Naive B cell (primary cell): Measurements from ENCODE around the gene RASL10A. TPM values are rescaled to one million over a fixed set of nuclear protein-coding genes. Genes with fewer than 3 reads are reported as not detected.

ENCODE experiments used
- ATAC-seq, 2 donors: fragments of 150-1000 bp; cut with Tn5 transposase; 2 replicates each; pipeline ENCODE4 v1.10.0; 2021; ENCODE audit warnings: low read depth in 2 of 2, mild to moderate bottlenecking in 2 of 2, moderate library complexity in 2 of 2
- DNase-seq: peaks from one replicate; pipeline ENCODE4 v3.0.0; 2022
- H3K27ac Mint-ChIP-seq, 6 donors: one replicate each; pipeline ENCODE4 v1.8.0; 2020 to 2022; ENCODE audit warnings: mild to moderate bottlenecking in 6 of 6, mixed read lengths in 6 of 6, moderate library complexity in 5 of 6, inconsistent platforms in 2 of 6
- H3K27me3 Mint-ChIP-seq, 3 donors: one replicate each; pipeline ENCODE4 v1.8.0; 2021 to 2022; ENCODE audit warnings: mixed read lengths in 3 of 3, mild to moderate bottlenecking in 1 of 3
- H3K36me3 Mint-ChIP-seq, 2 donors: one replicate each; pipeline ENCODE4 v1.8.0; 2020 to 2022; ENCODE audit warnings: mixed read lengths in 2 of 2, inconsistent platforms in 1 of 2, mild to moderate bottlenecking in 1 of 2
- H3K4me1 Mint-ChIP-seq, 3 donors: one replicate each; pipeline ENCODE4 v1.8.0; 2020 to 2022; ENCODE audit warnings: mixed read lengths in 3 of 3, inconsistent platforms in 1 of 3, mild to moderate bottlenecking in 1 of 3, moderate library complexity in 1 of 3
- H3K4me3 Mint-ChIP-seq, 8 donors: one replicate each; pipeline ENCODE4 v1.8.0; 2020 to 2022; ENCODE audit warnings: mild to moderate bottlenecking in 8 of 8, mixed read lengths in 8 of 8, moderate library complexity in 8 of 8, inconsistent platforms in 2 of 8
- H3K9me3 Mint-ChIP-seq, 7 donors: one replicate each; pipeline ENCODE4 v1.8.0; 2020 to 2022; ENCODE audit warnings: mixed read lengths in 7 of 7, mild to moderate bottlenecking in 5 of 7, inconsistent platforms in 2 of 7, moderate library complexity in 1 of 7
- polyA plus RNA-seq, 6 donors: library from polyadenylated mRNA; unstranded; fragments of 300-500 nt; fragmentation: Illumina TruSeq; gene quantifications; one replicate each; pipeline ENCODE4 v1.2.3, GENCODE V29; 2021; ENCODE audit warnings: low read depth in 6 of 6

Gene RASL10A
- polyA plus RNA-seq, 6 donors from 2014 or later: not detected

- Mint-ChIP-seq H3K9me3 (no peaks in the 10 kb centered on the region), H3K27ac (peak overlapping the region in 1 of 6 donors; percentile 24), H3K36me3 (peaks cover 22 to 31% of the 10 kb centered on the region in 2 donors), H3K27me3 (no peaks in the 10 kb centered on the region), H3K4me1 (peaks cover 0 to 16% (median 3%) of the 10 kb centered on the region in 3 donors), H3K4me3 (no peak overlapping the region)
- no peak for ATAC-seq
- no peak for DNase-seq
These were observed 28.6 kb upstream of the RASL10A start for GRCh38 chr22:29344137-29344536.

- ATAC-seq (no peak), DNase-seq (no peak)
- Mint-ChIP-seq H3K27ac (peak overlapping the region in 2 of 6 donors; percentile 56), H3K4me3 (no peak overlapping the region), H3K36me3 (peaks cover 18 to 36% of the 10 kb centered on the region in 2 donors), H3K27me3 (no peaks in the 10 kb centered on the region), H3K9me3 (no peaks in the 10 kb centered on the region), H3K4me1 (peaks cover 0 to 14% (median 3%) of the 10 kb centered on the region in 3 donors)
These were observed 27.9 kb upstream of the RASL10A start for GRCh38 chr22:29343313-29343805.

DNA sequence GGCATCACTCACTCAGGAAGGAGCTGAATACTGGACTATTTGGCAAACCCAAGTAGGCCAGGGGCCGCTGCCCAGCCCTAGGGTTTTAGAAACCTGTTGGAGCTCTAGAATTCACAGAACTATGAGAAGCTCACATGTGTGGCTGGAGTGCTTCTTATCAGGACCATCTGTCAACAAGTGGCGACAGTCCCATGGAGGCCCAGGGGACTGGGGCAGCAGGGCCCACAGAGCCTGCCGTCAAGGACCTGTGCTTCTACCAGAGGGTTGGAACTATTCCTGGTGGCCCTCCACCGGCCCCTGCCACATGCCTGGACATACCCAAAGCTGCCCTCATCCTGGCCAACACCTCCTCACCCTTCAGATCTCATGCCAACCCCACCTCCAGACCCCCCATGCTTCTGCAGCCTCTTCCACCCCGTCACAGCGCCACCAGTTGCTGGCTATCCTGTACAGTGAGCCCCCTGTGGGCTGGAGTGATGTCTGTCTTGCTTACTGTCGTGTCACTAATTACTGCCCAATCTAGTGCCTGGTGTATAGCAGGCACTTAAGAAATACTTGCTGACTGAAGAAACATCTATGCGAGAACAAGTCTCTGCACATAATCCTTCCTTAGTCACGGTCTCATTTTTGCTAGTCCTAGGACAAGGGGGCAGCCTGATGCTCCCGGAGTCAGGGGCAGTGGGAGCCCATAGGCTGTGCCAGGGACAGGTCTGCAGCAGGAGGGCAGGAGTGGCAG, 27.2 kb upstream of the RASL10A start:
- no peak for ATAC-seq
- peak overlapping the region in 4 of 6 donors; percentile 47 to 78 (median 56) for H3K27ac Mint-ChIP-seq
- H3K4me3 Mint-ChIP-seq: no peak overlapping the region
- H3K27me3 Mint-ChIP-seq: no peaks in the 10 kb centered on the region
- peaks cover 12 to 36% of the 10 kb centered on the region in 2 donors for H3K36me3 Mint-ChIP-seq
- no peak for DNase-seq
- no peaks in the 10 kb centered on the region for H3K9me3 Mint-ChIP-seq
- H3K4me1 Mint-ChIP-seq: peaks cover 0 to 13% (median 3%) of the 10 kb centered on the region in 3 donors

DNA sequence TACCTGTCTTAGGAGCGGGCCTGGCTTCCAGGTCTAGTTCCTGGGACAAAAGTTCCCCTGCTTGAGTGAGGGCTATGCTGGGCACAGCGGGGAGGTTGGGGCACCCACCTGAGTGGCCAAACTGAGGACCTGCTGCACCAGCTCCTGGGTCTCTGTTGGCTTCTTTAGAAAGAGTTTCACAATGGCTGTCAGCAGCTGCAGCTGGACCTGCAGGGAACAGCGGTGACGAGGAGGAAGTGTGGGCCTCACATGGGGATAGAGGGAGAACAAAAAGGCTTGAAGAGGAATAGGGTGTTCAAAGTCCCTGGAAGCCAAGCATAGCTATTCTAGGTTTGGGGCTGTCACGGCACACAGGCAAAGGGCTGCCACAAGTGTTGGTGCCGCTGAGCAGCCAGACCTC, 26.7 kb upstream of the RASL10A start:
- no peaks in the 10 kb centered on the region for H3K27me3 Mint-ChIP-seq
- peaks cover 0 to 10% (median 3%) of the 10 kb centered on the region in 3 donors for H3K4me1 Mint-ChIP-seq
- DNase-seq (no peak), ATAC-seq (no peak)
- H3K4me3 Mint-ChIP-seq: no peak overlapping the region
- H3K9me3 Mint-ChIP-seq: no peaks in the 10 kb centered on the region
- H3K36me3 Mint-ChIP-seq: peaks cover 6 to 30% of the 10 kb centered on the region in 2 donors
- peak overlapping the region in 1 of 6 donors; percentile 77 for H3K27ac Mint-ChIP-seq

DNA sequence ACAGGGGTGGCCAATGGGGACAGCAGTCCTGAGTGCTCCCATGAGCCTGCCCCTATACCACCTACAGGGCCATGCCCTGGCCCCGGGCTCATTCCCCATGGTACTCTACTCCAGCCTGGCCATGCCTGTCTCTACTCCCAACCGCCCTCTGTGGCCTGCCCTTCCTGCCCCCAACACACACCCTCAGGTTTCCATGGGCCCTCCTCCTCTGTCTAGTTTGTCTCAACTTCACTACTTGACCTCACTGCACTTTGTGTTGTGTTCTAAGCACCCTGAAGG, 26.3 kb upstream of the RASL10A start:
- Mint-ChIP-seq H3K27me3 (no peaks in the 10 kb centered on the region), H3K4me3 (no peak overlapping the region), H3K4me1 (peaks cover 0 to 10% (median 3%) of the 10 kb centered on the region in 3 donors), H3K36me3 (peaks cover 5 to 26% of the 10 kb centered on the region in 2 donors), H3K27ac (no peak overlapping the region), H3K9me3 (no peaks in the 10 kb centered on the region)
- no peak for ATAC-seq
- DNase-seq: no peak

DNA sequence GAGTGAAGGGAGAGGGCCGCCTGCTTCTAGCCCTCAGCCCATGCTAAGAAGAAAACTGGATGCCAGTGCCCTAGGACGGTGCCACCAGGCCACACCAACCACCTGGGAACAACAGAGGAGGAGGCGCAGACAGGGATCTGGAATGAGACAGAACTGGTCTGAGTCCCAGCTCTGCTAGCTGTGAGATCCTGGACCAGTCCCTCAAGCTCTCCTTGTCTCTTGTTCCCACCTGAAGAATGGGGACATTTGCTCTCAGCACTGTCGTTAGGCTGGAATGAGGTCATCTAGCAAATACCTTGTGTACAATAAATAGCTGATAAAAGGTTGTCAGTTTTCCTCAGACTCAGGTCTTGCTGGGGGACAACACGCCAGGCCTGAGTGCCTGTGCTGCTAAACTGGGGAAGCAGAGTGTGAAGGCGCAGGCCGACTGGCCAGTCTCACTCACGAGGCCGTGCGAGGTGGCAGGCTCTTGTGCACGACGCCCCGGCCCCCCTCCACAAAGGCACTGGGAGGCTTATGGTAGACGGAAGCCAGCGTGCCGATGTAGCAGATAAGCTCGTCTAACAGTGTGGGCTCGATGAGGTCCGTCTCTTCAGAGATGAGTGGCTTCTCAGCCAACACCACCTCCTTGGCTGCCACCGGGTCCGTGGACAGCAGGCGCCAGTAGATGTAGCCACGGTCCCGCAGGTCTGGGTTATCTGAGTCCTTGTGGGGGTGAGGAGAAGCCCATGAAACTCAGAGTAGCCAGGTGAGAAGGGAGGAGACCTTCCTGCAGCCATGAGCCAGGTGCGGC, 25.8 kb upstream of the RASL10A start:
- Mint-ChIP-seq H3K27me3 (no peaks in the 10 kb centered on the region), H3K4me1 (peaks cover 0 to 10% (median 3%) of the 10 kb centered on the region in 3 donors), H3K27ac (no peak overlapping the region), H3K36me3 (peaks cover 5 to 27% of the 10 kb centered on the region in 2 donors), H3K9me3 (no peaks in the 10 kb centered on the region), H3K4me3 (no peak overlapping the region)
- no peak for ATAC-seq
- DNase-seq: no peak

DNA sequence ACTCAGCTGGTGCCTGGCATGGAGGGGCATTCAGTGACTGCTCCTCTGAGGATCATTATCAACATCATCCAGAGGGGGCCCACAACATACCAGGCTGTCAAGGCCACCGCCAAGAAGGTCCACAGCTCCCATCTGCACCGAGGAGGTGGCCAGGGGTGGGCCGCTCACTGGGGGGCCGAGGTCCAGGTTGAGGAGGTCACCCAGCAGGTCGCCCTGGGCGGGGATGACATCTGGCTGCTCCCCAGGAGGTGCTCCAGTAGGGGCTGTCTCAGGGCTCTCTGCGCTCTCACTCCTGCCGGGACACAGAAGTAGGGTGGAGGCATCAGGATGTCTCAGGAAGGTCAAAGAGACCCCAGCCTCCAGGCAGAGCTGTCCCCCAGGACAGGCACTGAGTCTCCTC, 25.1 kb upstream of the RASL10A start:
- no peak for ATAC-seq
- H3K4me1 Mint-ChIP-seq: peaks cover 3 to 15% (median 6%) of the 10 kb centered on the region in 3 donors
- DNase-seq: no peak
- no peak overlapping the region for H3K4me3 Mint-ChIP-seq
- no peaks in the 10 kb centered on the region for H3K27me3 Mint-ChIP-seq
- no peaks in the 10 kb centered on the region for H3K9me3 Mint-ChIP-seq
- H3K36me3 Mint-ChIP-seq: peaks cover 5 to 33% of the 10 kb centered on the region in 2 donors
- H3K27ac Mint-ChIP-seq: no peak overlapping the region

DNA sequence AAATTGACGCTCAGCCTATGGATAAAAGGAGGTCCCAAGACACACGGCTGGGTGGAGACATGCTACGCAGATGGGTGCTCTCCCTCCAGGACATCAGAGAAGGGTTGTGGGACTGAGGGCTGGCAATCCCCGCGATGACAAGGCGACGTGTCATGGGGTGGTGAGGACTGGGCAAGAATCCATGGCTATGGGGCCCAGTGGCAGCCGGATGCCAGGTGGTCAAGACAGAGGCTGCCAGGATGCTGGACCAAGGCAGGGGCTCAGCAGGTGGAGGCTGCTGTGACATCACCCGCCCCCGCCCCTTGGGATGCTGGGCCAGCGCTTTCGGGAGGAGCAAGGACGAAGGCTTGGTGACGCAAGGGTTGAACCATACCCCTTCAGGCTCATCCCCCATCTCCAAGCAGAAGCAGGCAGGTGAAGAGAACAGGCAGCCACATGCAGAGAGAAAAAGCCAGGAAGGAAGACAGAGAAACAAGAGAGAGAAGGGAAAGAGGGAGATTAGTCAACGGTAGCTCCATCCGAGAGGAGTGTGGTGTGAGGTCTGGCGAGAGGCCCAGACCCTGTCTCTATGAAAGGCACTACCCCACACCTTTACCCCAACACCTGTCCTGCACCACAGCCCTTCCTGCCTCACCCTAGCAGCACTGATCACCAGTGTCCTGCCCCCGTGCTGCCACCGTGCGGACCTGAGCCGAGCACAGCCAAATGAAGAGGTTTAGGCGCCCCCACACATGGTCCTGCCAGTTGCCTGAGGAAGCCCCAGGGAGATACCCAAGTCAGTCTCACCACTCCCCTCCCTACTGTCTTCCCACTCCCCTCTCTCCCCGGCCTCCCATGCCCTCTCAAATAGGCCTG, 24.1 kb upstream of the RASL10A start:
- peaks cover 5 to 38% of the 10 kb centered on the region in 2 donors for H3K36me3 Mint-ChIP-seq
- peak overlapping the region in 2 of 6 donors; percentile 22 to 91 for H3K27ac Mint-ChIP-seq
- H3K4me3 Mint-ChIP-seq: no peak overlapping the region
- no peak for ATAC-seq
- H3K4me1 Mint-ChIP-seq: peaks cover 3 to 20% (median 9%) of the 10 kb centered on the region in 3 donors
- H3K27me3 Mint-ChIP-seq: no peaks in the 10 kb centered on the region
- no peak for DNase-seq
- H3K9me3 Mint-ChIP-seq: no peaks in the 10 kb centered on the region

DNA sequence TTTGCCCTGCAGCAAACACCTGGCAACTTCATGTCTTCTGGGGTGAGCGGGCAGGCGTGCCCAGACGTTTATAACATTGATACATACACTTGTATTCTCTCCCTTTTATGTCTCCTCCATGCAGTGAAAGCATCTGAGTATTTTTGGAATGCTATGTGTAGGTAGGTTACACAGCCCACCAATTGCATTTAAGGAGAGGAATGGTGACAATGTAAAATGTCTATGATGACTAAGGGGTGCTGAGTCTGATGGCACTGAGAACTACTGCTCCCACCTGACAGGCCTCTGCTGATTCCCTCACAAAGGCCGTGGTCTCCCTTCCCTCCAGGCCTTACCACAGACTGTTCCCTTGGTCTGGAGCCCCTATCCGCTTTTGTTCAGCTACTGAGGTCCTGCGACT, 22.9 kb upstream of the RASL10A start:
- Mint-ChIP-seq H3K4me3 (no peak overlapping the region), H3K27ac (no peak overlapping the region), H3K9me3 (no peaks in the 10 kb centered on the region), H3K36me3 (peaks cover 5 to 38% of the 10 kb centered on the region in 2 donors), H3K4me1 (peaks cover 4 to 23% (median 9%) of the 10 kb centered on the region in 3 donors), H3K27me3 (no peaks in the 10 kb centered on the region)
- ATAC-seq (no peak), DNase-seq (no peak)

- Mint-ChIP-seq H3K36me3 (peaks cover 5 to 34% of the 10 kb centered on the region in 2 donors), H3K27me3 (no peaks in the 10 kb centered on the region), H3K9me3 (no peaks in the 10 kb centered on the region), H3K4me1 (peaks cover 6 to 19% (median 9%) of the 10 kb centered on the region in 3 donors), H3K27ac (peak overlapping the region in 4 of 6 donors; percentile 34 to 84 (median 47)), H3K4me3 (no peak overlapping the region)
- DNase-seq (no peak), ATAC-seq (no peak)
These were observed 22.3 kb upstream of the RASL10A start for GRCh38 chr22:29337631-29338284.

GRCh38 chr22:29336751-29337490, 21.4 kb upstream of the RASL10A start:
- ATAC-seq: no peak
- H3K27me3 Mint-ChIP-seq: no peaks in the 10 kb centered on the region
- peaks cover 6 to 19% (median 9%) of the 10 kb centered on the region in 3 donors for H3K4me1 Mint-ChIP-seq
- H3K4me3 Mint-ChIP-seq: peak overlapping the region in 2 of 8 donors; percentile 10 to 48
- H3K9me3 Mint-ChIP-seq: no peaks in the 10 kb centered on the region
- peak overlapping the region in 2 of 6 donors; percentile 24 to 89 for H3K27ac Mint-ChIP-seq
- no peak for DNase-seq
- peaks cover 5 to 32% of the 10 kb centered on the region in 2 donors for H3K36me3 Mint-ChIP-seq

GRCh38 chr22:29335656-29336055, 20.2 kb upstream of the RASL10A start:
- Mint-ChIP-seq H3K4me1 (peaks cover 6 to 19% (median 9%) of the 10 kb centered on the region in 3 donors), H3K27ac (peak overlapping the region in 3 of 6 donors; percentile 20 to 76 (median 44)), H3K4me3 (peak overlapping the region in 1 of 8 donors; percentile 17)

More at GRCh38 chr22:29335656-29336055, 20.2 kb upstream of the RASL10A start:
- H3K36me3 Mint-ChIP-seq: peaks cover 5 to 32% of the 10 kb centered on the region in 2 donors
- H3K27me3 Mint-ChIP-seq: no peaks in the 10 kb centered on the region
- no peak for ATAC-seq
- H3K9me3 Mint-ChIP-seq: no peaks in the 10 kb centered on the region
- DNase-seq: no peak
